HUES64 (cell line): ENCODE data around the gene CZIB.
"Not testable (repeated sequence)": the region's sequence is repeated elsewhere in the genome, so short reads cannot be mapped to it uniquely, and the experiment has no call there.

Source experiments
- H3K27ac ChIP-seq: 2 replicates; pipeline ENCODE4 v1.7.0; 2013; ENCODE audit warnings: low read depth, low read length, inconsistent platforms
- H3K27me3 ChIP-seq: 2 replicates; pipeline ENCODE4 v1.6.1; 2013; ENCODE audit warnings: mild to moderate bottlenecking, low read length; ENCODE audit not compliant: insufficient read depth
- H3K36me3 ChIP-seq: 2 replicates; pipeline ENCODE4 v1.6.1; 2013; ENCODE audit warnings: mild to moderate bottlenecking, low read length; ENCODE audit not compliant: insufficient read depth
- H3K4me1 ChIP-seq: 2 replicates; pipeline ENCODE4 v1.6.1; 2013; ENCODE audit warnings: mild to moderate bottlenecking, low read length, moderate library complexity; ENCODE audit not compliant: insufficient read depth
- H3K4me3 ChIP-seq: 2 replicates; pipeline ENCODE4 v1.5.1; 2013; ENCODE audit warnings: mild to moderate bottlenecking, low read length, moderate library complexity
- H3K9ac ChIP-seq: 2 replicates; pipeline ENCODE4 v1.6.1; 2013; ENCODE audit warnings: mild to moderate bottlenecking, low read depth, low read length
- H3K9me3 ChIP-seq: 2 replicates; pipeline ENCODE4 v1.6.1; 2013; ENCODE audit warnings: low read depth, low read length; ENCODE audit not compliant: insufficient read depth
- WGBS: fragments of 150-250, 120-280 bp; methylation state at CpG from one replicate; pipeline ENCODE4 v1.1.7; 2013; ENCODE audit warnings: missing lambda C conversion rate; 5-methylcytosine and 5-hydroxymethylcytosine counted together

CZIB gene

DNA sequence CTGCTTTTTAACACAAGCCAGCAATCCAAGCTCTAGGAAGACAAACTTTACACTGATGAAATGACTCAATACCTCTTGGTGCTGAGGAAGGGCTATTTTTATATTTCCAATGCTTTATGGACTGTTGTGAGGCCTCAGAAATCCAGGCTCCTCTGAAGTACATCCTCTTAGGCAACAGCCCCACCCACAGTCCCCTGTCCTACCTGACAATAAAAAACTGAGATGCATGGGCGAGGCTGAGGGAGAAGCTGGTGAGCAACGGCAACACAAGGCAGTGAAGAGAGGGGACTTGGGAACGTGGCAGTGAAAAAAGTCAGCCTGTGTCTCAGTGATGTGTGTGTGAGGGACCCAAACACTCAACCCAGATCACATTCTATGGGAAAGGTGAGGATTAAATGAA is 33.9 kb downstream of the CZIB start:
- H3K4me1 ChIP-seq, result no peaks in the 10 kb centered on the region
- 82% methylated on average over 3 of the region's 3 CpGs for WGBS

GRCh38 chr1:53185955-53186297 is 34.5 kb downstream of the CZIB start:
- H3K9me3 ChIP-seq, H3K4me1 ChIP-seq, H3K27me3 ChIP-seq, H3K4me3 ChIP-seq, H3K27ac ChIP-seq, H3K9ac ChIP-seq, H3K36me3 ChIP-seq: not testable (repeated sequence)
- WGBS, result 83% methylated on average over 2 of the region's 2 CpGs

More for the DNA sequence above, 33.9 kb downstream of the CZIB start:
- Histone ChIP-seq H3K36me3 (no peaks in the 10 kb centered on the region), H3K27ac (no peak overlapping the region), H3K9ac (no peak overlapping the region), H3K4me3 (no peak overlapping the region), H3K27me3 (no peaks in the 10 kb centered on the region), H3K9me3 (no peaks in the 10 kb centered on the region)

GRCh38 chr1:53183095-53183990 is 37.1 kb downstream of the CZIB start:
- no peaks in the 10 kb centered on the region for H3K36me3 ChIP-seq
- H3K9me3 ChIP-seq, result no peaks in the 10 kb centered on the region
- 85% methylated on average over 6 of the region's 6 CpGs for WGBS
- no peak overlapping the region for H3K4me3 ChIP-seq
- no peak overlapping the region for H3K9ac ChIP-seq
- H3K4me1 ChIP-seq, result no peaks in the 10 kb centered on the region
- no peaks in the 10 kb centered on the region for H3K27me3 ChIP-seq
- H3K27ac ChIP-seq, result no peak overlapping the region

DNA sequence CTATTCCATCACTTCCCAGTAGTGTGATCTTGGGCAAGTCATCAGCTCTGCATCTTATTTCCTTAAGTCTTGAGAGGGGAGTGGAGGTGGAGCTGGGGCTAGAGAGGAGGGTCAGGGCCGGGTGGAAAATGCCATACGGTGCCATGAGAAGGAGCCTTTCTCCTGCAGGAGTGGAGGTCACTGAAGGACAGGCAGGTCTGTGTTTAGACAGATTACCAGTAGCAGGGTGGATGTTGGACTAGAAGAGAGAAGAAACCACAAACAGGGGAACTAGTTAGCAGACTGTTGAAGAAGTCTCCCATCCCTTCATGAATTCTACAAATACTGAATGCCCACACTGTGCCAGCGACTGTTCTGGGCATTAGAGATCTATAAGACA is 37.7 kb downstream of the CZIB start:
- 78% methylated on average over 3 of the region's 3 CpGs for WGBS
- H3K4me3 ChIP-seq, result no peak overlapping the region
- H3K9me3 ChIP-seq, result no peaks in the 10 kb centered on the region
- no peak overlapping the region for H3K27ac ChIP-seq
- H3K27me3 ChIP-seq, result no peaks in the 10 kb centered on the region
- H3K36me3 ChIP-seq, result no peaks in the 10 kb centered on the region
- no peak overlapping the region for H3K9ac ChIP-seq
- H3K4me1 ChIP-seq, result no peaks in the 10 kb centered on the region

DNA sequence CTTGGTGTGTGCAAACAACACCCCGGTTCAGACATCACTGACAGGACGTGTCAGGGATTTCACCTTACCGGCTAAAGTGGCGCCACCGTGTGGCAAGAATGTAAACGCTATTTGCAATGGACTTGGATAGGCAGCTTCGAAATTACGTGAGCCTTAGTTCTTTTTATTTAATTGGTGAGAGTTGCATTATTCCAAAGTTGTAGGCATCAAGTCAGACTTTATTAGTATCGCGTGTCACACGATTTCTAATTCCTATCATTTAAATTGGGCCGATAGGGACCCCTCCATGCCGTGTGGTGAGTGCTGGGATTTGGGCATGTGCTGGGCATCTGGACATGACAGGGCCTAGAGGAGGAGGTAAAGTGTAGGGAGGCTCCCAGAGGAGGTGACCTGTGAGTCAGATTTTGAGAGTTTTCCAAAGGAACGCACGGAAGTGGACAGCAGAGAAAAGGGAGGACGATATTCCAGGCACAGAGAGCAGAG is 38.3 kb downstream of the CZIB start:
- Histone ChIP-seq H3K27ac (no peak overlapping the region), H3K9ac (no peak overlapping the region), H3K9me3 (no peaks in the 10 kb centered on the region), H3K27me3 (no peaks in the 10 kb centered on the region), H3K4me1 (no peaks in the 10 kb centered on the region), H3K36me3 (no peaks in the 10 kb centered on the region), H3K4me3 (no peak overlapping the region)
- 33% methylated on average over 16 of the region's 16 CpGs for WGBS

DNA sequence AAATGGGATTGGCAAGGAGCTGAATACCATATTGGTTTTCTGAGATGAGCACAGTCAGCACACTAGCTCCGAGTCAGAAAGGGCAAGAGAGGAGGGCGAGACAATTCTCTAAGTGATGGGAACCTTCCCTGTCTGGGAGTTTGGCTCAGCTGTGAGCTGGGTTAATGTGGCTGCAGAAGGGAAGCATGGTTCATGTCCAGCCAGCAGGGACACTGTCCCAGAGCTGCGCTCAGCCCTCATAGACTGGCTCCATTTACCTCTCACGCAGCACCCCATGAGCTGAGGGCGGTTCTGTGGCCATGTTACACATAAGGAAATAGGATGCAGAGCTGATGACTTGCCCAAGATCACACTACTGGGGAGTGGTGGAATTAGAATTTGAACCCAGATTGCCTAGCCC is 39.5 kb downstream of the CZIB start:
- Histone ChIP-seq H3K4me3 (no peak overlapping the region), H3K4me1 (peaks cover under 1% of the 10 kb centered on the region), H3K27me3 (no peaks in the 10 kb centered on the region), H3K27ac (no peak overlapping the region), H3K9ac (no peak overlapping the region), H3K9me3 (no peaks in the 10 kb centered on the region), H3K36me3 (no peaks in the 10 kb centered on the region)
- WGBS, result 93% methylated on average over 5 of the region's 5 CpGs

DNA sequence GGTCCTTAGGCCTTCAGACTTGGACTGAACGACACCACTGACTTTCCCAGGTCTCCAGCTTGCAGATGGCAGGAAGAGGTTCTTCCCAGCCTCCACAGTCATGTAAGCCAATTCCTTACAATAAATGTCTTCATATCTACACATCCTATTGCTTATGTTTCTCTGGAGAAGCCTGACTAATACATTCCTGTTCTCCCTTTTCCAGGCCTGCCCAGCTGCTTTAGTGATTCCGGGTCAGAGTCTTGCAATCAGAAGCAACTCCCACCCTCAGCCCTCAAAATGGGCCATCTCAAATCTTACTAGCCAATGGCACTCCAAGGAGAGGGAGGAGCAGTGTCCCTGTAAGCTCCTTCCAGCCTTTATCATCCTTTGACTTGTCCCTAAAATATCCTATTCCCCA is 40.2 kb downstream of the CZIB start:
- Histone ChIP-seq H3K27ac (no peak overlapping the region), H3K36me3 (no peaks in the 10 kb centered on the region), H3K4me3 (no peak overlapping the region), H3K27me3 (no peaks in the 10 kb centered on the region), H3K9ac (no peak overlapping the region), H3K4me1 (peaks cover 8% of the 10 kb centered on the region), H3K9me3 (no peaks in the 10 kb centered on the region)
- WGBS, result 90% methylated on average over 2 of the region's 2 CpGs

DNA sequence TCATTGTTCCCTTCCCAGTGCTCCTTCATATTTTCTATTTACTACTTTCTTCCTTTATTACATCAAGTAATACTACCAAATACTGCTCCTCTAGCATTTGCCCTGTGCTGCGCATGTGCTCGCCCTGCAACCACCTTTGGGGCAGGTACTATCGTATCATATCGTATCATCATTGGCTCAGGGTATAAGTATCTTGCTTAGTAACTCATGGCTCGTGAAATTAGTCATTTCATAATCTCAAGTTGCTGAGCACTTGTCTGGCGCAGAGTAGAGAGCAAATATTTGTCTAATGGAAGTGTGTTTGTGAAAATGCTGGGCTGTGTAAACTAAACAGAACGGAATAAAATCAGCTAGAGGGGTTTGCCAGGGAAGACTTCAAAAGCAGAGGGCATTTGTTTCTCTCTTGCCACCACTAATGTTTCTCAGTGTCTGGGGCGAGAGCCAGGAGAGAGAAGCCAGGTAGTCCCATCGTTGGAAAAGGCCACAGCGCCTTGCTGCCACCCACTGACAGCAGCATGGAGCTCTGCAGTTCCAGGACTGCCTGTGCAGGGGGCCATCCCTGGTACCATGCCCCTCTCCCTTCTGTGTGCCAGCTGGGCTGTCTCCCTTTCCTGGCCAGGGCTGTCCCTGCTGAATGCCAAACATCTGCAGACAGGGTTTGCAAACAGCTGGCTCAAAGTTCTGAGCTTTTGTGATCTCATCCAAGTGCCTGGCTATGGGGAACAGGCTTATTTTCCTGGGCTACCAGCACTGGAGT is 43.8 kb downstream of the CZIB start:
- 86% methylated on average over 10 of the region's 10 CpGs for WGBS
- no peaks in the 10 kb centered on the region for H3K27me3 ChIP-seq

GRCh38 chr1:53174971-53175913 is 45.2 kb downstream of the CZIB start:
- Histone ChIP-seq H3K9ac (no peak overlapping the region), H3K36me3 (no peaks in the 10 kb centered on the region), H3K4me1 (peaks cover 14% of the 10 kb centered on the region), H3K27me3 (no peaks in the 10 kb centered on the region), H3K9me3 (no peaks in the 10 kb centered on the region), H3K27ac (no peak overlapping the region), H3K4me3 (no peak overlapping the region)
- 75% methylated on average over 9 of the region's 10 CpGs for WGBS

More for the DNA sequence above, 43.8 kb downstream of the CZIB start:
- Histone ChIP-seq H3K27ac (no peak overlapping the region), H3K36me3 (no peaks in the 10 kb centered on the region), H3K4me1 (peaks cover 14% of the 10 kb centered on the region), H3K9me3 (no peaks in the 10 kb centered on the region), H3K9ac (no peak overlapping the region), H3K4me3 (no peak overlapping the region)

GRCh38 chr1:53172426-53173128 is 47.9 kb downstream of the CZIB start:
- Histone ChIP-seq H3K27ac (no peak overlapping the region), H3K36me3 (no peaks in the 10 kb centered on the region), H3K9me3 (no peaks in the 10 kb centered on the region), H3K9ac (no peak overlapping the region), H3K4me1 (peaks cover 14% of the 10 kb centered on the region), H3K27me3 (no peaks in the 10 kb centered on the region), H3K4me3 (no peak overlapping the region)
- 45% methylated on average over 6 of the region's 6 CpGs for WGBS
